H9 (cell line): ENCODE measurements around the gene PRR9. TPM values are rescaled to one million over a fixed set of nuclear protein-coding genes. Genes with fewer than 3 reads are reported as not detected.

Source experiments
- DNase-seq: peaks from one replicate; pipeline ENCODE4 v3.0.0-alpha.2; 2017
- H2AFZ ChIP-seq: one replicate; pipeline ENCODE4 v1.6.1; 2013; ENCODE audit warnings: mild to moderate bottlenecking, low read length, control low read depth, moderate library complexity
- H2AK5ac ChIP-seq: 2 replicates; pipeline ENCODE4 v1.6.1; 2013; ENCODE audit warnings: low read length, control low read depth, mixed read lengths; ENCODE audit not compliant: insufficient read length
- H2BK120ac ChIP-seq: one replicate; pipeline ENCODE4 v1.6.1; 2013; ENCODE audit warnings: low read depth, mild to moderate bottlenecking, low read length, control low read depth, inconsistent platforms; ENCODE audit not compliant: poor library complexity, severe bottlenecking
- H2BK12ac ChIP-seq: 2 replicates; pipeline ENCODE4 v1.6.1; 2013; ENCODE audit warnings: low read length, control low read depth, mixed read lengths, low read depth; ENCODE audit not compliant: insufficient read length
- H2BK15ac ChIP-seq: 2 replicates; pipeline ENCODE4 v1.6.1; 2013; ENCODE audit warnings: low read depth, low read length, control low read depth
- H2BK20ac ChIP-seq: one replicate; pipeline ENCODE4 v1.6.1; 2013; ENCODE audit warnings: low read depth, mild to moderate bottlenecking, low read length, control low read depth, inconsistent platforms; ENCODE audit not compliant: poor library complexity, severe bottlenecking
- H2BK5ac ChIP-seq: 2 replicates; pipeline ENCODE4 v1.6.1; 2013; ENCODE audit warnings: low read length, control low read depth, mixed read lengths; ENCODE audit not compliant: insufficient read length
- H3K14ac ChIP-seq: 2 replicates; pipeline ENCODE4 v1.6.1; 2013; ENCODE audit warnings: low read length, control low read depth; ENCODE audit not compliant: insufficient read depth
- H3K18ac ChIP-seq: 2 replicates; pipeline ENCODE4 v1.6.1; 2013; ENCODE audit warnings: low read depth, mild to moderate bottlenecking, mixed read lengths, low read length, control low read depth; ENCODE audit not compliant: insufficient read length
- H3K23ac ChIP-seq: 2 replicates; pipeline ENCODE4 v1.6.1; 2013; ENCODE audit warnings: low read length, control low read depth, mixed read lengths, low read depth; ENCODE audit not compliant: insufficient read length
- H3K23me2 ChIP-seq: 2 replicates; pipeline ENCODE4 v1.6.1; 2013; ENCODE audit warnings: low read depth, mild to moderate bottlenecking, mixed read lengths, low read length, control low read depth; ENCODE audit not compliant: insufficient read length, poor library complexity, severe bottlenecking
- H3K27ac ChIP-seq: 2 replicates; pipeline ENCODE4 v1.5.1; 2013; ENCODE audit warnings: low read length, control low read depth, mixed read lengths, low read depth; ENCODE audit not compliant: insufficient read length
- H3K27me3 ChIP-seq: 2 replicates; pipeline ENCODE4 v1.6.1; 2013; ENCODE audit warnings: low read length, control low read depth, inconsistent platforms; ENCODE audit not compliant: insufficient read depth
- H3K4ac ChIP-seq: 2 replicates; pipeline ENCODE4 v1.6.1; 2013; ENCODE audit warnings: low read depth, mild to moderate bottlenecking, control low read depth, inconsistent platforms, low read length, moderate library complexity
- H3K4me1 ChIP-seq: 2 replicates; pipeline ENCODE4 v1.6.1; 2013; ENCODE audit warnings: low read length, control low read depth, inconsistent platforms; ENCODE audit not compliant: insufficient read depth
- H3K4me2 ChIP-seq: 2 replicates; pipeline ENCODE4 v1.6.1; 2013; ENCODE audit warnings: low read length, control low read depth, mixed read lengths; ENCODE audit not compliant: insufficient read length, insufficient read depth
- H3K56ac ChIP-seq: 2 replicates; pipeline ENCODE4 v1.6.1; 2013; ENCODE audit warnings: low read depth, mild to moderate bottlenecking, mixed read lengths, low read length, control low read depth; ENCODE audit not compliant: insufficient read length
- H3K79me1 ChIP-seq: 2 replicates; pipeline ENCODE4 v1.6.1; 2013; ENCODE audit warnings: low read depth, mild to moderate bottlenecking, moderate library complexity, low read length, control low read depth, inconsistent platforms; ENCODE audit not compliant: insufficient read depth, poor library complexity, severe bottlenecking
- H3K79me2 ChIP-seq: 2 replicates; pipeline ENCODE4 v1.6.1; 2013; ENCODE audit warnings: low read length, control low read depth, inconsistent platforms; ENCODE audit not compliant: insufficient read depth
- H3K9ac ChIP-seq: 2 replicates; pipeline ENCODE4 v1.6.1; 2013; ENCODE audit warnings: low read length, control low read depth, mixed read lengths; ENCODE audit not compliant: insufficient read length; ENCODE audit errors: extremely low read depth
- H3K9me3 ChIP-seq: one replicate; pipeline ENCODE4 v1.6.1; 2013; ENCODE audit warnings: low read depth, low read length, inconsistent platforms; ENCODE audit not compliant: control insufficient read depth
- H3T11ph ChIP-seq: one replicate; pipeline ENCODE4 v1.6.1; 2013; ENCODE audit warnings: mild to moderate bottlenecking, low read length, control low read depth, inconsistent platforms
- H4K20me1 ChIP-seq: one replicate; pipeline ENCODE4 v1.6.1; 2013; ENCODE audit not compliant: control insufficient read depth, insufficient read length, insufficient read depth
- H4K5ac ChIP-seq: 2 replicates; pipeline ENCODE4 v1.6.1; 2013; ENCODE audit warnings: low read depth, mild to moderate bottlenecking, mixed read lengths, low read length, control low read depth; ENCODE audit not compliant: insufficient read length
- H4K8ac ChIP-seq: replicated peaks from 2 replicates; pipeline ENCODE4 v1.6.1; 2013; ENCODE audit warnings: low read length, control low read depth, mixed read lengths, low read depth; ENCODE audit not compliant: insufficient read length
- H4K91ac ChIP-seq: 2 replicates; pipeline ENCODE4 v1.6.1; 2013; ENCODE audit warnings: low read depth, mild to moderate bottlenecking, moderate library complexity, mixed read lengths, low read length, control low read depth; ENCODE audit not compliant: insufficient read length
- H3K27ac Mint-ChIP-seq, 3 experiments: 2 replicates in 2 of 3; 3 replicates in 1 of 3; pipeline ENCODE4 v1.8.0; 2020 to 2021; ENCODE audit warnings: mixed read lengths in 3 of 3, mild to moderate bottlenecking in 1 of 3, moderate library complexity in 1 of 3
- H3K27me3 Mint-ChIP-seq: 2 replicates; pipeline ENCODE4 v1.8.0; 2021; ENCODE audit warnings: low read depth, mild to moderate bottlenecking, moderate library complexity, mixed read lengths
- H3K36me3 Mint-ChIP-seq, 3 experiments: 2 replicates in 2 of 3; 3 replicates in 1 of 3; pipeline ENCODE4 v1.8.0; 2020 to 2021; ENCODE audit warnings: low read depth in 3 of 3, mixed read lengths in 3 of 3; ENCODE audit not compliant: insufficient read depth in 1 of 3
- H3K4me1 Mint-ChIP-seq, 2 experiments: 2 replicates each; pipeline ENCODE4 v1.8.0; 2020; ENCODE audit warnings: mixed read lengths in 2 of 2
- H3K4me3 Mint-ChIP-seq, 2 experiments: 2 replicates in 1 of 2; 3 replicates in 1 of 2; pipeline ENCODE4 v1.8.0; 2020 to 2021; ENCODE audit warnings: mild to moderate bottlenecking in 2 of 2, mixed read lengths in 2 of 2, moderate library complexity in 1 of 2
- H3K9me3 Mint-ChIP-seq, 2 experiments: 2 replicates in 1 of 2; 3 replicates in 1 of 2; pipeline ENCODE4 v1.8.0; 2020; ENCODE audit warnings: mild to moderate bottlenecking in 2 of 2, mixed read lengths in 2 of 2, moderate library complexity in 1 of 2
- total RNA-seq: library from RNA; stranded (reverse); gene quantifications from 2 replicates; pipeline ENCODE4 v1.2.1, GENCODE V29; 2021
- TF ChIP-seq, protein P1 (sequence below): fragments of 200-600 bp; sonication (generic); conservative IDR thresholded peaks from 3 replicates; pipeline ENCODE4 v1.8.0; 2021; ENCODE audit warnings: antibody characterized with exemption, mild to moderate bottlenecking

Gene PRR9
- total RNA-seq, 1 experiment from 2014 or later = not detected

DNA sequence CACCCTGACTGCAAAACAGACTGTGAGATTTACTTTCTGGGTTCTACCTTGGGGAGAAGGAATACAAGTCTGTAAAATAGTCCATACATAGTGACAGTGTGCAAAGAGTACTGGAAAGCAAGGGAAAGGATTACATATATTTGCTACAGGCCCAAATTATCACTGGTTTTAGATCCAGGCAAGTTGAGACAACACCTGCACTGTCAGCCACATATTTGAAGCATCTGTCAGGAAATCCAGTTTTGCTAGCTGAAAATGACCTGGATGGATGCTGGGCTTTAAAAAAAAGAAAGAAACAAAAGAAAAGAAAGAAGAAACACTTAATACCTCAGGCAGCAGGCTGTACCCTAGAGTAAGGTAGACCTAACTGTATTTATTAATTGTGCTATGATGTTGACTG is 42.8 kb upstream of the PRR9 start:
- Histone ChIP-seq H3K14ac (no peak overlapping the region), H3K56ac (no peak overlapping the region), H4K91ac (no peak overlapping the region), H3K23ac (no peak overlapping the region), H3K9me3 (no peaks in the 10 kb centered on the region), H2AK5ac (no peak overlapping the region), H3K18ac (no peak overlapping the region), H2BK12ac (no peak overlapping the region), H2BK5ac (no peak overlapping the region), H2BK20ac (no peak overlapping the region), H3K4me2 (no peak overlapping the region), H4K5ac (no peak overlapping the region), H2AFZ (no peak overlapping the region), H3T11ph (no peak overlapping the region), H3K79me2 (no peaks in the 10 kb centered on the region), H3K9ac (no peak overlapping the region), H3K4ac (no peak overlapping the region), H3K23me2 (no peaks in the 10 kb centered on the region), H4K8ac (no peak overlapping the region), H2BK120ac (no peak overlapping the region), H4K20me1 (no peaks in the 10 kb centered on the region), H3K79me1 (no peaks in the 10 kb centered on the region), H3K27me3 (no peaks in the 10 kb centered on the region), H2BK15ac (no peak overlapping the region), H3K4me1 (no peaks in the 10 kb centered on the region), H3K27ac (no peak overlapping the region)
- no peaks in the 10 kb centered on the region for H3K27me3 Mint-ChIP-seq
- DNase-seq = no peak
- H3K9me3 Mint-ChIP-seq = peaks cover 0 to 2% of the 10 kb centered on the region in 2 experiments; a peak in 4 of 5 replicates
- no peak overlapping the region for H3K27ac Mint-ChIP-seq
- H3K4me1 Mint-ChIP-seq = no peaks in the 10 kb centered on the region
- H3K4me3 Mint-ChIP-seq = no peak overlapping the region
- no peaks in the 10 kb centered on the region for H3K36me3 Mint-ChIP-seq
- TF ChIP-seq, protein P1, sequence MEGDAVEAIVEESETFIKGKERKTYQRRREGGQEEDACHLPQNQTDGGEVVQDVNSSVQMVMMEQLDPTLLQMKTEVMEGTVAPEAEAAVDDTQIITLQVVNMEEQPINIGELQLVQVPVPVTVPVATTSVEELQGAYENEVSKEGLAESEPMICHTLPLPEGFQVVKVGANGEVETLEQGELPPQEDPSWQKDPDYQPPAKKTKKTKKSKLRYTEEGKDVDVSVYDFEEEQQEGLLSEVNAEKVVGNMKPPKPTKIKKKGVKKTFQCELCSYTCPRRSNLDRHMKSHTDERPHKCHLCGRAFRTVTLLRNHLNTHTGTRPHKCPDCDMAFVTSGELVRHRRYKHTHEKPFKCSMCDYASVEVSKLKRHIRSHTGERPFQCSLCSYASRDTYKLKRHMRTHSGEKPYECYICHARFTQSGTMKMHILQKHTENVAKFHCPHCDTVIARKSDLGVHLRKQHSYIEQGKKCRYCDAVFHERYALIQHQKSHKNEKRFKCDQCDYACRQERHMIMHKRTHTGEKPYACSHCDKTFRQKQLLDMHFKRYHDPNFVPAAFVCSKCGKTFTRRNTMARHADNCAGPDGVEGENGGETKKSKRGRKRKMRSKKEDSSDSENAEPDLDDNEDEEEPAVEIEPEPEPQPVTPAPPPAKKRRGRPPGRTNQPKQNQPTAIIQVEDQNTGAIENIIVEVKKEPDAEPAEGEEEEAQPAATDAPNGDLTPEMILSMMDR = no peak
